Gastroesophageal sphincter (tissue), 3 donors: Measurements from ENCODE around the gene KLC3.

Experiments
- CTCF ChIP-seq, 4 experiments: fragments of 200-600 bp in 2 of 4; fragments of 450-650 bp in 2 of 4; sonication (generic) in 1 of 4; IDR thresholded peaks; one replicate each; pipeline ENCODE4 v1.5.1; 2017 to 2019; ENCODE audit warnings: antibody characterized with exemption in 4 of 4, mild to moderate bottlenecking in 2 of 4, moderate library complexity in 2 of 4
- EP300 ChIP-seq: sonication (generic); formaldehyde crosslinking; IDR thresholded peaks from one replicate; pipeline ENCODE4 v1.6.1; 2017; ENCODE audit warnings: antibody characterized with exemption, mild to moderate bottlenecking
- POLR2A ChIP-seq, 2 donors: fragments of 450-650 bp; IDR thresholded peaks; one replicate each; pipeline ENCODE4 v1.6.1; 2017; ENCODE audit warnings: antibody characterized with exemption in 2 of 2, mild to moderate bottlenecking in 2 of 2, moderate library complexity in 1 of 2
- POLR2AphosphoS5 ChIP-seq: sonication (generic); formaldehyde crosslinking; IDR thresholded peaks from one replicate; pipeline ENCODE4 v1.6.1; 2017; ENCODE audit warnings: antibody characterized with exemption

- TF ChIP-seq CTCF (IDR thresholded peaks at IDR 0.05) (no peak), POLR2A (IDR thresholded peaks at IDR 0.05) (no peak), EP300 (no peak), POLR2AphosphoS5 (no peak)
Measured at GRCh38 chr19:45361608-45362007, 21.1 kb downstream of the KLC3 start.
